Cardiac fibroblast (primary cell): ENCODE measurements around the gene CHPF2.

Experiments
- DNase-seq, 2 donors: peaks; one replicate each; pipeline versions ENCODE4 v3.0.0 to v3.0.0-alpha.2; 2010; ENCODE audit warnings: low read depth in 2 of 2
- H3K4me3 ChIP-seq, 2 donors: replicated peaks in 1 of 2; 1 replicate in 1 of 2; 2 replicates in 1 of 2; pipeline ENCODE4 v1.5.1; 2011; ENCODE audit warnings: low read depth in 2 of 2, low read length in 2 of 2, mild to moderate bottlenecking in 2 of 2, moderate library complexity in 1 of 2
- TF ChIP-seq, protein P1 (sequence below): IDR thresholded peaks from one replicate; pipeline ENCODE4 v1.5.1; 2011; ENCODE audit warnings: low read depth, mild to moderate bottlenecking, low read length, inconsistent platforms

Gene CHPF2

DNA sequence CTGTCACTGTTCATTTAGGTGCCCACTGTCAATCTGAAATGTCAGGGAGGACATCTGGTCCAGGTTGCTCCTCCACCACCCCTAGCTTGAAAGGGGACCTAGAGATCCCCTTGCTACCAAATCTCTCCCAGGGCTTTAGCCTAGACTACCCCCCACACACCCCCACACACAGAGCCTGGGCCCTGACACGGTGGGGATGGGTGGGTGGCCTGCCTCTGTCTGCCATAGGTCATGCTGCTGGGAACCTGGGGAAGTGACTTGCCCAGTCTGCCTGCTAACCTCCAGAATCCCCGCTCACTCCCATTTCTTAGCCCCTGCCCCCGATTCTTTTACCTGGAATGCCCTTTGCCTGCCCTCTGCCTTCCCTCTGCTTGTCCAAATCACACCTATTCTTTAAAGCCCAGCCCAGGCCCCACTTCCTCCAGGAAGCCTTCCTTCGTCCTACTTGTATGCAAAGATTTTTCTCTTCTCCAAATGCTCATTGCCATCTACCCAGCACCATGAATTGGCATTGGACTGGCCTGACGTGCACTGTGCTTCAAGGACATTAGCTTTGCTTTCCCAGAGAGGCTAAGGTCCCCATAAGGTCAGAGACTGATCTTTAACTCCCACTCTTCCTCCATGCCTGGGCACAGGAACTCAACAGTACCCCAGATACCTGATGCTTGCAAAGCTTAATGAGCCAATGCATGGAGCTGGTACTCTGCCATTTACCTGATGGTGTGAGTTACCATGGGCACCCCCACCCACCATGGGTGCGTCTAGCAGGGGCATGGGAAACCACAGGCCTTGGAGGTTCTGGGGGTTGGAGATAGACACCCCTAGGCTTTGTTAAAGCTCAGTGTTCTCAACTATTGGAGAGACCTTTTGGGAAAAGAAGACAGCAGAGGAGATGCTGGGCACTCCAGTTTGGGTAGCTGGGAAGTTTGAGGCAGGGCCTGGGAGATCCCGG lies 18.2 kb downstream of the CHPF2 start:
- no peak for DNase-seq
- TF ChIP-seq, protein P1, sequence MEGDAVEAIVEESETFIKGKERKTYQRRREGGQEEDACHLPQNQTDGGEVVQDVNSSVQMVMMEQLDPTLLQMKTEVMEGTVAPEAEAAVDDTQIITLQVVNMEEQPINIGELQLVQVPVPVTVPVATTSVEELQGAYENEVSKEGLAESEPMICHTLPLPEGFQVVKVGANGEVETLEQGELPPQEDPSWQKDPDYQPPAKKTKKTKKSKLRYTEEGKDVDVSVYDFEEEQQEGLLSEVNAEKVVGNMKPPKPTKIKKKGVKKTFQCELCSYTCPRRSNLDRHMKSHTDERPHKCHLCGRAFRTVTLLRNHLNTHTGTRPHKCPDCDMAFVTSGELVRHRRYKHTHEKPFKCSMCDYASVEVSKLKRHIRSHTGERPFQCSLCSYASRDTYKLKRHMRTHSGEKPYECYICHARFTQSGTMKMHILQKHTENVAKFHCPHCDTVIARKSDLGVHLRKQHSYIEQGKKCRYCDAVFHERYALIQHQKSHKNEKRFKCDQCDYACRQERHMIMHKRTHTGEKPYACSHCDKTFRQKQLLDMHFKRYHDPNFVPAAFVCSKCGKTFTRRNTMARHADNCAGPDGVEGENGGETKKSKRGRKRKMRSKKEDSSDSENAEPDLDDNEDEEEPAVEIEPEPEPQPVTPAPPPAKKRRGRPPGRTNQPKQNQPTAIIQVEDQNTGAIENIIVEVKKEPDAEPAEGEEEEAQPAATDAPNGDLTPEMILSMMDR: no peak
- peak overlapping the region in 1 of 2 donors; percentile 40 for H3K4me3 ChIP-seq

DNA sequence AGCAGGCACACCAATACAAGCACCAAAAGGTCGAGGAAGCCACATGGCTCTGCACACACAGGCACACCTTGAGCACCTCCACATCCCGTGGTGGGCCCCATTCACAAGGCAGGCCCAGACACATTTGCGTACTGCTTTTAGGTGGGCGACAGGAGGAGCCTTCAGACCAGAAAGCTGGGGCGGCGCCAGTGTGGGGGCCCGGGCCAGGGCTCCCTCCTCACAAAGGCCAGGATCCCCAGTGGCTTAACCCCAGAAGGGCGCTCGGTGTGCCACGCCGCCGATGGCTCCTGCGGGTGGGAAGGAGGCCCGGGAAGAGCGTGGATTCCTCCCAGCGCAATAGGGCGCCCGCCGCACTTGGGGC lies 19.0 kb downstream of the CHPF2 start:
- H3K4me3 ChIP-seq: peak overlapping the region; percentile 40 to 63
- DNase-seq: peak; percentile 22 to 33
- TF ChIP-seq, protein P1: no peak

DNA sequence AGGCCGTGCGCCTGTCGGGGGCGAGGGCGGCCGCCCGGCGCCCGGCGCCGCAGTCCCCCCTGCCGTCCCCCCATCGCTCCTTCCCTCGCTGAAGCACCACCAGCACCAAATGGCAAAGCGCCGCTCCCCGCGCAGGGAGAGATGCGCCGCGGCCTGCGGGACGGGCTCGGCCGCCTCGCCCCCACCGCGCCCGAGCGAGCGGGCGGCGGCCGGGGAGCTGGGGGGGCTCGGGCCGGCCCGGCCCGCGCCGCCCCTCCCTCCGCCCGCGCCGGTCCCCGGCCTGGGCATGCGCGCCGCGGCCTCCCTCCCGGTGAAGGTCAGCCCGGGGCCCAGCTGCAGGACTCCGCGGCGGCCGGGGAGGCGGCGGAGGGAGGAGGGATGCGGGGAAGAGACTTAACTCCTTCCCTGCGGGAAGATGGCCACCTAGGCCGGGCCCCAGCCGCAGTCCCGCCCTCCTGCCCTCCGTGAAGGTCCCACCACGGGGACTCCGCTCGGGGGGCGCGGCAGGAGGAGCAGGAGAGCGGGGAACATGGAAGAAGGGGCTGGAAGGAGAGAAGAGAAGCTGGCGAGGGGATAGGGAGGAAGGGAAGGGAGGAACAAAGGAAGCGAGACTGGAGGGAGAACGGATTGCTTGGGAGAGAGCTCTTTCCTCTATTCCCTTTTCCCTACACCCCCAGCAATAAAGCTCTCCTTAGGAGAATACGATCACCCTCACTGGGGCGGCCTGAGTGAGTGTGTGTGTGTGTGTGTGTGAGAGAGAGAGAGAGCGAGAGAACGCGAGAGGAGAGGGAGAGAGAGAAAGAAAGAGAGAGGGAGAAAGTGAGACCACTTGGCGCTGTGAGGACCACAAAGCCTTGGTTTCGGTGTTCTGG lies 19.6 kb downstream of the CHPF2 start:
- peak; percentile 69 to 84 for DNase-seq
- TF ChIP-seq, protein P1: no peak
- peak overlapping the region; percentile 59 to 63 for H3K4me3 ChIP-seq

DNA sequence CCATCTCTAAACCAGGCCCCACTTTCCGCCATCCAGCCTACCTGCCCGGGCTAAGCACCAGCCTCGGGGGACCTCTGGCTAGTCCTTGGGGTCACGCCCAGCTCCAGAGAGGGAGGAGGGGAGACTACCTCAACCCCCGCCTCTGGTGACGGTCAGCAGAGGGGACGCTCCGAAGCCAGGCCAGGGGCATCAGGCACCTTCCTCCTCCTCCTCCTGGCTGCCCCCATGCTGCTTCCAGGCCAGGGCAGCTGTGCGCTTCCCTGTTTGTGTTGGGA lies 20.2 kb downstream of the CHPF2 start:
- TF ChIP-seq, protein P1: no peak
- H3K4me3 ChIP-seq: peak overlapping the region; percentile 59 to 63
- DNase-seq: no peak

DNA sequence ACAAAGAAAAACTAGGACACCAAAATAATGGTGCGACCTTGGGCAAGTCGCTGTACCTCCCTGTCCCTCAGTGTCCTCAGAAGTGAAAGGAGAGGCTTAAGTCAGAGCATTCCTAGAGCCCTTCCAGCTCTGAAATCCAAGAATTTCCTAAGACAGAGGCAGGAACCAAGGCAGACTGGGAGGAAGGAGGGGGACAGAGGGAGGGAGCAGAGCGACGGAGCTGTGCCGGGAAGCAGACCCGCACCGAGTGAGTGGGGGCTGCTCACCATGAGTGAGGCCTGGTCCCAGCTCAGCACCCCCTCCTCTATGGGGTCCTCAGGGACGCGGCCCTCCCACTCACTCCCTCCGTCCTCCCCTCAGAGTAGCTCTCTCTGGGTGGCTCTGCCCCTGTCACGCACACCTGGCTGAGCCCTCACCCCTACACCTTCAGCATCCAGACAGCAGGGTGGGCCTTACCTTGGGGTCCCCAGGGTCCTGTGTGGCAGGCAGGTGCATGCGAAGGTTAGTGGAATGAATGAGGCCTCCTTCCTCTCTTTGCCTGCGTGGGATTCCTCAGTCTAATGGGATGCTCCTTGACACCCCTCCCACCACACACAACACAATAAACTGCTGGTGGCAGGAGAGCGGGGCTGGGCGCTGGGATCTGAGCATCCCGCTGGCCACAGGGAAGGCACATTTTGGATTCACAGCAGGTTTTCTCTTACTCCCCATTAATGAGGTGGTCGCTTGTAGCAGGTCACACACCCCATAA lies 20.9 kb downstream of the CHPF2 start:
- no peak for DNase-seq
- TF ChIP-seq, protein P1: no peak
- H3K4me3 ChIP-seq: no peak overlapping the region

DNA sequence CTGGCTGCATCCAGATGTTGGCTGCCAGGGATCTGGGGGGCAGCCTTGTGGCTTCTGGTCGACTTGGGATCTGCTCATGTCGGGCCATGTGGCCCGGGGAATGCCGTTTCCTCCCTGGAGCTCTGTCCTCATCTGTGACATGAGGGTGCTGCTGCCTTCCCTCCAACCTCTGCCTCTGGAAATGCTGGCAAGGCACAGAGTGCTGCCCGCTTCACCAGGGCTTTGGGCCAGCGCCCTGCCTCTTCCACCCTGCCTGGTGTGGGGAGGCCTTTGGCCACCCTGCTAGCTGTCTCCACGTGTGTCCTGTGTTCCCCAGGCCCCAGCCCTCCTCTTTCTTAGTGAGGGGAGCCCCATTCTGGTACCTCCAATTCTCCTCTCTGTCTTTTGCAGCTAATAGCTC lies 22.0 kb downstream of the CHPF2 start:
- no peak overlapping the region for H3K4me3 ChIP-seq
- DNase-seq: no peak
- TF ChIP-seq, protein P1: no peak
